HG03378 (cell line): ENCODE data around the gene SLC27A2.
A peak's percentile ranks its signal among the peaks of the same experiment; 100 is the strongest.
"Not testable (repeated sequence)": the region's sequence is repeated elsewhere in the genome, so short reads cannot be mapped to it uniquely, and the experiment has no call there.

Source experiments
- ATAC-seq: cut with Tn5 transposase; IDR thresholded peaks from one replicate; pipeline ENCODE4 v1.9.1; 2021; ENCODE audit warnings: mild to moderate bottlenecking, moderate library complexity; ENCODE audit not compliant: unreplicated experiment

SLC27A2 gene

GRCh38 chr15:50162969-50163718, 18.9 kb upstream of the SLC27A2 start:
- ATAC-seq: no peak

DNA sequence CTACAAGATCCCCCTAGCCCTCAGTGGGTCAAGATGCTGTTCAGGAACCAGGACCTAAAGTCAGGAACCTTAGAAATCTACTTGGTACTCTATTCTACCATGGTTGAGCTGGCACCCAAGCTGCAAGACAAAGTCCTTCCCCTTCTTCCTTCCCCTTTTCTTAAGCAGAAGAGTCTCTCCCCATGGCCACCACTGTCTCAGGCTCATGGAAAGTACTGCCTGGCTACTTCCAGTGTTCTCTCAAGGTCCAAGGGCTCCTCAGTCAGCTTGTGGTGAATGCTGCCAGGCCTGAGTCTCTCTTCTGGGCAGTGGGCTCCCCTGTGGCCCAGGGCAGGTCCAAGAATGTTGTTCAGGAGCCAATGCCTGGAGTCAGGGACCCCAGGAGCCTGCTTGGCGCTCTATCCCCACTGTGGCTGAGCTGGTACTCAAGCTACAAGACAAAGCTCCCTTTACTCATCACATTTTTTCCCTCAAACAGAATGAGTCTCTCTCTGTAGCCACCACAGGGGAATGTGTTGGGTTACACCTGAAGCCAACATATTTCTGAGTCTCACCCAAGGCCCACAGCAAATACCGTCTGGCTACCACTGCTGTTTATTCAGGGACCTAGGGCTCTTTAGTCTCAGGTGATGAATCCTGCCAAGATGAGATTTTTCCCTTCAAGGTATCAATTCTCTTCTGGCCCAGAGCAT, 18.1 kb upstream of the SLC27A2 start:
- ATAC-seq: no peak

DNA sequence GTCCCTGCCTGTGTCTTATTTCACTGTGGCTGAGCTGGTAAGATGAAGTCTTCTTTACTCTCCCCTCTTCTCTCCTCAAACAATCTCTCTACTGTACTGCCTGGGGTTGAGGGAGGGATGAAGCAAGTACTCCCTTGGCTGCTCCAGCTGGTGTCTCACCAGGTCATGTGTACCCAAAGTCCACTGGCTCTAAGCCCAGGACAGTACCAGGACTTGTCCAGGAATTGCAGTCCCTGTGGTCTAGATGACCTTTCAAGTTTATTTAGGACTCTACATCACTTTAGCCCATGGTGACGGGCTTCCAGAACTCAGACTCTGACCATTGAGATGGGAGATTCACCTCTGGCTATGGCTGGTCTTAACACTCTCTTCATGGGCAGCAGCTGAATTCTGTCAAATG, 17.5 kb upstream of the SLC27A2 start:
- no peak for ATAC-seq

DNA sequence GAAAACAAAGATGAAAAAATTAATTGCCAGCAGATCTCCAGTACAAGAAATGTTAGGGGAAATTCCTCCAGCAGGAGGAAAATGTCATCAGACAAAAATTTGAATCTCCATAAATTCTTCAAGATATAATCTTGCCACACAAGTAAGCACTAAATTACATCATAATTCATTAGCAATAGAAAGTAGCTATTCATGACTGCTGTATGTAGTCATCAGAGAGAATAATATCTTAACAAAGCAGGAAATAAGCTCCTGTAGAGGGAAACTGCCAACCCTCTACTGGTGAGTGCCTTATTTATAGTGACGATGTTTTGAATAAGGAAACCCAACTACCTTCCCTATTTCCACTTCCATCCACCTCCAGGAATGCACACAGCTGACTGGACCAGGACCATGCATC, 15.8 kb upstream of the SLC27A2 start:
- no peak for ATAC-seq

DNA sequence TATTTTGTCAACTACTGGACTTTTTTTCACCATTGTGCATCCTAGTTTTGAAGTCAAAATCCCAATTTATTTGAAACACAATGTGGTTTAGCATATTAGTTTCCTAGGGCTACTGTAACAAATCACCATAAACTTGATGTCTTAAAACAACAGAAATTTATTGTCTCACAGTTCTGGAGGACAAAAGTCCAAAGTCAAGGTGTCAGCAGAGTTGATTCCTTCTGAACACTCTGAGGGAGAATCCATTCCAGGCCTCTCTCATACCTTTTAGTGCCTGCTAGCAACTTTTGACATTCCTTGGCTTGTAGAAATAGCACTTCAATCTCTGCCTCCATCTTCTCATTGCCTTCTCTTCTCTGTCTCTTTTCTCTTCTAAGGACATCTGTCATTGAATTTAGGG, 14.9 kb upstream of the SLC27A2 start:
- ATAC-seq: no peak

DNA sequence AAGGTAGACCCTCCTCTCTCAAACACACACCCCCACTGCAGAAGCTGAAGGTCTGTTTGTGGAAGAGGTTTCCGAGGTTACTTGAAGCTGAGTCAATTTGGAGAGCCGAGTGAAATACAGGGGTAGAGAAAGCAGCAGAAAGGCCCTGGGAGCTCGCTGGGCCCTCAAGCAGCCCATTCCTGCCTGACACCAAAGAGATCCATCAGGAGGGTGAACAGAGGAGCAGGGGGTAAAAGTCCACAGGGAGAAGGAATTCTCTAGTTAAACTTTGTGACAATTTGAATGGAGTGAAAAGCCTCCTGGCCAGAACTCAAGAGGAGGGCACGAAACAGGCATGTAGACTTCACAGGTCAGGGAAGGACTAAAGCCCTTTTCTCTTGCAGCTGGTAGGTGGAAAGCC, 13.6 kb upstream of the SLC27A2 start:
- ATAC-seq: no peak

DNA sequence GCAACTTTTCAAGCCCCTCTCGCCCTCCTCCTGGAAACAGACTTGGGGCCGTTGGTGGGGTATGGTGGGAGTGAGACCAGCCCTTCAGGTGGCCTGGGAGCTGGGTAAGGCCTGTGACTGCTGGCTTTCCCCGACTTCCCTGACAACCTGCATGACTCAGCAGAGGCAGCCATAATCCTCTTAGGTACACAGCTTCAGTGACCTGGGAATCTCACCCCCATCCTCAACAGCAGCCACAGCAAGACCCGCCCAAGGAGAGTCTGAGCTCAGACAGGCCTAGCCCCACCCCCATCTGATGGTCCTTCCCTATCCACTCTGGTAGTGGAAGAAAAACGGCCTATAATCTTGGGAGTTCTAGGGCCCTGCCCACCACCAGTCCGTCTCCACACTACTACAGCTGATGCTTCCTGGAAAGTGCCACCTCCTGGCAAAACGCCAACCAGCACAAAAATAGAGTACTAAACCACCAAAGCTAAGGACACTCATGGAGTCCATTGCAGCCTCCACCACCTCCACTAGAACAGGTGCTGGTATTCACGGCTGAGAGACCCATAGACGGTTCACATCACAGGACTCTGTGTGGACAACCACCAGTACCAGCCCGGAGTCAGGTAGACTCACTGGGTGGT, 13.1 kb upstream of the SLC27A2 start:
- no peak for ATAC-seq

DNA sequence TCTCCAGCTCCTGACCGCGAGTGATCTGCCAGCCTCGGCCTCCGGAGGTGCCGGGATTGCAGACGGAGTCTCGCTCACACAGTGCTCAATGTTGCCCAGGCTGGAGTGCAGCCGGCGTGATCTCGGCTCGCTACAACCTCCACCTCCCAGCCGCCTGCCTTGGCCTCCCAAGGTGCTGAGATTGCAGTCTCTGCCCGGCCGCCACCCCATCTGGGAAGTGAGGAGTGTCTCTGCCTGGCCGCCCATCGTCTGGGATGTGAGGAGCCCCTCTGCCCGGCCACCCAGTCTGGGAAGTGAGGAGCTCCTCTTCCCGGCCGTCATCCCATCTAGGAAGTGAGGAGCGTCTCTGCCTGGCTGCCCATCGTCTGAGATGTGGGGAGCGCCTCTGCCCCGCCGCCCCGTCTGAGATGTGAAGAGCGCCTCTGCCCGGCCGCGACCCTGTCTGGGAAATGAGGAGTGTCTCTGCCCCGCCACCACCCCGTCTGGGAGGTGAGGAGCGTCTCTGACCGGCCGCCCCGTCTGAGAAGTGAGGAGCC, 9.6 kb upstream of the SLC27A2 start:
- not testable (repeated sequence) for ATAC-seq

DNA sequence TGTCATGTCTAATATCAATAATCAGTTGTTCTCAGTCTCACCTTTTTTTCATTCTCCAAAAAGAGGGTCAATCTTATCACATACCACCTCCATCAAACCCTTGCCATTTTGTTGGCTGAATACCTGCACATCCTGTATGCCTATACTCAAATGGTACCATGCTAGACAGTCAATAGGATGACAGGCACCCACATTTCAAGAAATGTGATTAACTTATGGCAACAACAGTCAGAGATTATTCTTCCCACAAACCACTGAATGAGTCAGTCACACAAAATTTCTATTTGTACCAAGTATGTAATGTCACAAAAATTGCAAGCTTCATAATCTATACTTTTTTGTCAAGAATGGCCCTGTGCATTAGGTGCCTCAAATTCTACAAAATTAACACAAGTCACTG, 5.1 kb upstream of the SLC27A2 start:
- ATAC-seq: no peak

GRCh38 chr15:50180091-50180490, 1.9 kb upstream of the SLC27A2 start:
- no peak for ATAC-seq

GRCh38 chr15:50180582-50180981, 1.4 kb upstream of the SLC27A2 start:
- ATAC-seq: no peak

GRCh38 chr15:50181201-50181968, 611 bp upstream of the SLC27A2 start:
- ATAC-seq: no peak

GRCh38 chr15:50182219-50183013, 420 bp downstream of the SLC27A2 start:
- ATAC-seq: no peak

- ATAC-seq: peak; percentile 63
These were observed 1.3 kb downstream of the SLC27A2 start for GRCh38 chr15:50183112-50183794.

DNA sequence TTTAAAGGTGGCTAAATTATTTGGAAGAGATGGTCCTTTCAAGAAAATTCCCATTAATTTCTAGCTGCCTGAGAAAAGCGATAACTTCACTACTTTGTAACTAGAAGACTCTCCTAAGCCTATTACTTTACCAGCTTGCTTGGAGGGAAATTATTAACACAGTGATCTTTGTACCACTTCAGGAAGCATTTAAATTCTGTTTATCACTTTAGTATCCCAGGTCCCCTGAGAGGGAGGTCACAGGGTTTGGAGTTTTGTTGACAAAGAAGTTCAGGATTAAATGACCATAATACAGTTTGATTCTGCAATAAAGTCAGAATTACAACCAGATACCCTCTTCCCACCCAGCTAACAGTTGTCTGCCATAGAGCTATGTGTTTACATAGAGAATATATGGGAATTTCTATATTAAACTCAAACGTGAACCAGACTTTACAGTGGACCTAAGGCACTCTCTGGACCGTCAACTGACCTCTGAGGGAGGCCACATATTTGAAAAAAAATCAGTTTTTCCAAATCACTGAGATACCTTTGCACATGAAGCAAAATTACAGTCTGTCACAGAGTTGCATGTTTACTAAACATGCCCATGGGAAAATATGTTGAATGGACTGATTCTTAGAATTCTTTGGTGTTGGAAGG, 3.0 kb downstream of the SLC27A2 start:
- ATAC-seq: no peak

- ATAC-seq: no peak
These were observed 4.1 kb downstream of the SLC27A2 start for GRCh38 chr15:50186090-50186489.

DNA sequence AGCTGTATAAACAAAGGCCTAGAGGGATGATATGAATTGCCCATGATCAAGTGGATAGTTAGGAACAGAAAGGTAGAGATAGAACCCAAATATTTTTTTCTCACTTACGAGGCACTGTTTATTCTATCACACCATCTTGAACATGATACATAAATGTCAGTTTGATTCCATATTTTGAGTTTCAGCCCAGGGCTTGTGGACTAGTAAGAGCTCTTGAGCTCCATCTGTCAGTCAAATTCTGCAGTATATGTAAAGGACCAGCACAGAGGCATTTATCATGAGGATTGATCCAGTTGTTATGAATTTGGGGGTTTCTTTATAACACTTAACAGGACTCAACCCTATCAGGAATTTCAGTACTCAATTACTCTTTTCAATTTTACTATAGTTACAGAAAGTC, 4.8 kb downstream of the SLC27A2 start:
- ATAC-seq: no peak

DNA sequence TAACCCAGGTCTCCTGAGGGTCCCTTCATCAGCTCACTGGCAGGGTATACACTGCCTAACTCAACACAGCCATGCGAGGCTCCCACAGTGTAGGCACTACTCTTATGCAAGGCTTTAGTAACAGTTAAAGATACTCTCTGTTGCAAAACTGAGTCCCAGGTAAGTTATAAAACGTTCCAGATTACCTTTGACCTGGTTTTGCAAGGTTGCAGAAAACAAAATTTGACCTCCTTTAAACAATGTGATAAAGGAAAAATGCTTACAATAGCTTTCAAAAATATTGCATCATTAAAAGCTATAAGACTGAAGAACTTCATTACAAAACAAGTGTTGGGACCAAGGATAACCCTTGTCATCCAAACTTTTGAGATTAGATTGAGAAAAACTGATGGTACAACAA, 5.5 kb downstream of the SLC27A2 start:
- no peak for ATAC-seq

- no peak for ATAC-seq
These were observed 6.0 kb downstream of the SLC27A2 start for GRCh38 chr15:50187997-50188396.
